GOT3 (cell line): ENCODE results near the gene FLRT3.

ENCODE experiments used
- DNase-seq: peaks from one replicate; lab custom pipeline; 2025; ENCODE audit warnings: mixed read lengths; lab: John Stamatoyannopoulos, UW

Gene FLRT3

DNA sequence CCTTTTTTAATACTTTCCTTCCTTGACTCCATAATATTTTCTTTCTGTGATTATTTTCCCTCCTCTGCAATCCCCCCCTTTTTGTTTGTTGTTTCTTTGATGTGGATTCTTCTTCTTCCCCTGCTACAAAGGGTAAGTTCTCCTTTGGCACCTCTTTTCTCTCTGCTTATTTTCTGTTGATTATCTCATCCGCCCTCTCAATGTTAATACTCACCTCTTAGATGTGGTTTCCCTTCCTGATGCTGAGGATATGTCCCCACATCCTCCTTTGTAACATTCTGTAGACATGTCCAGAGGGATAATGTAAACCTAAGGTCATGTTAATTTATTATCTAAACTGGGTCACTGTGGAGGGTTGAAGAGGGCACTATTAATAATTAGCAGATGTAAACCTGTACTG is 17.7 kb downstream of the FLRT3 start:
- DNase-seq = no peak

GRCh38 chr20:14313341-14314020 is 23.9 kb downstream of the FLRT3 start:
- DNase-seq = no peak

DNA sequence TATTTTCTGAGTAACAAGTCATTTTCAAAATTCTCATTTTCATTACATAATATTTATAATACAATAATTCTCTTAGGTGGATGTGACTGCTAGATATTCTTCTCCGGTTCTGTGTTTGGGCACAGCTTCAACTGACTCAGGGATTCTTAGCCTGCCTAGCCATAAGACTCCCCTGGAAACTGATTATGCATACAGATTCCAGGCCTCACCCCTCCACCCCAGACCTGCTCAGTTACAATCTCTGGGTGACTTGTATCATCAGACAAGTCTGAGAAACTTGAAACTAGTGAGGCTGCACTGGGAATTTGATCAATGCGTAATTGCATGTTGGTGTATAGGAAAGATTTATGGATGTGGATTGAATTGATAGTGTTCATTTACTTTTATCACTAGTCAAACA is 25.4 kb downstream of the FLRT3 start:
- no peak for DNase-seq

DNA sequence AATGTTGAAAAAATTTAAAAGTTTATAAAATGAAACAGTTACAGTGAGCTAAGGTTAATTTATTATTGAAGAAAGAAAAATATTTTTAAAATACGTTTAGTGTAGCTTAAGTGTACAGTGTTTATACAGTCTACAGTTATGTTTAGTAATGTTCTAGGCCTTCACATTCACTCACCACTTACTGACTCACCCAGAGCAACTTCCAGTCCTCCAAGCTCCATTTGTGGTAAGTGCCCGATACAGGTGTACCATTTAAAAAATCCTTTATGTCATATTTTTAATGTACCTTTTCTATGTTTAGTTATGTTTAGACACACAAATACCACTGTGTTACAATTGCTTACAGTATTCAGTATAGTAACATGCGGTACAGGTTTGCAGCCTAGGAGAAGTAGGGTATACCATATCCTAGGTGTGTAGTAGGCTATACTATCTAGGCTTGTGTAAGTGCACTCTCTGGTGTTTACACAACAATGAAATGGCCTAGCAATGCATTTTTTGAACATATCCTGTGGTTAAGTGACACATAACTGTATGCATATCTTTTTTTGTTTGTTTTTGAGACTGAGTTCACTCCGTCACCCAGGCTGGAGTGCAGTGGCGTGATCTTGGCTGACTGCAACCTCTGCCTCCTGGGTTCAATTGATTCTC is 26.3 kb downstream of the FLRT3 start:
- DNase-seq = no peak

DNA sequence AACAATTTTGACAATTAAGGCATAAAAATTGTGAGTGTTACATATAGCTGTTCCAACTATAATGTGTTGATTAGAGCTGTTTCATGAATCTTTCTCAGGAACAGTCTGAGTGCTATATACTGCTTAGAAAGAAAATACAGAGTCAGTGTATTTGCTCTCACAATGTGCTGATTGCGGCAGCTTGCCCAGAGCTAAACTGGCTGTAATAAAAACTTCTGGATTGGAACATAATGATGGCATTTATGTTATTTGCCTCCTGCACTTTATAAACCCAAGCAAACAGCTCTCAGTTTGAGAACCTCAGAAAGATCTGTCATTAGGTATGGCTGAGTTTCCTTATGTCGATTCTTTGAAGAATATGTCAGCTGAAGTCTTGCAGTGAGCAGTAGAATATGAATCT is 29.5 kb downstream of the FLRT3 start:
- DNase-seq = no peak

GRCh38 chr20:14304472-14304871 is 32.9 kb downstream of the FLRT3 start:
- DNase-seq = no peak

DNA sequence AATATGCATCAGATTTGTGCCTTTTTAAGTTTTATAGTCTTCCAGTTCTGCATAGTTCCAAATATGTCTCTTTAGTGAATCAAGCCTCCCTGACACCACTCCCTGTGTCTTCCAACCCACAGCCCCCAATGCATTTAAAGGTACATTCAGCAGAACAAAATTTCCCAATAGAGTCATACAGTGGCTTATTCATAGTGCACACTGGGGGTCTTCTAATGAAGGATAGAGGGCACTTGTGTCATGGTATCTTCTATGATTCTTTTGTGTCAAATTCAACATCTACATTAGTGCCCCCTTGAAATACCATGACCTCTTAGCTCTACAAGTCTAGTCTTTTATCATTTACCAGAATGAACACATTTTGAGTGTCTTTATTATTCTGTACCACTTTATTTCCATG is 33.8 kb downstream of the FLRT3 start:
- DNase-seq = no peak

DNA sequence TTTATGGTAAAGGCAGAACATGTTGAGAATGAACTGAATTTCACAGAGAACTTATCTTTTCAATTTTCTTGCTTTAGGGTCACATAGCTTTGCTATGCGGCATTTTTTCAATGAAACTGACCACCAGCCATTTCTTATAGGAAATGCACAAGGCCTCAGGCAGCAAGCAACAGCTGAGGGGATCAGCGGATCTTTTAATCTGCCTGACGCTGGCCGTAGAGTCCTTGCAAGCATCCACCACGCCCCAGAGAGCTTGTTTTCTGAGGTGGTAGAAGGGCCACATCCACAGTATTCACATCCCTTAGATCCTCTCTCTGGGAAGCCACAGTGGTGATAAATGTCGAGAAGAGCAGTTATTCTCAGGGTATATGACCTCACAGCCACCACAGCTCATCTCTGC is 34.3 kb downstream of the FLRT3 start:
- no peak for DNase-seq

- no peak for DNase-seq
These were observed 37.6 kb downstream of the FLRT3 start for GRCh38 chr20:14299831-14300230.

DNA sequence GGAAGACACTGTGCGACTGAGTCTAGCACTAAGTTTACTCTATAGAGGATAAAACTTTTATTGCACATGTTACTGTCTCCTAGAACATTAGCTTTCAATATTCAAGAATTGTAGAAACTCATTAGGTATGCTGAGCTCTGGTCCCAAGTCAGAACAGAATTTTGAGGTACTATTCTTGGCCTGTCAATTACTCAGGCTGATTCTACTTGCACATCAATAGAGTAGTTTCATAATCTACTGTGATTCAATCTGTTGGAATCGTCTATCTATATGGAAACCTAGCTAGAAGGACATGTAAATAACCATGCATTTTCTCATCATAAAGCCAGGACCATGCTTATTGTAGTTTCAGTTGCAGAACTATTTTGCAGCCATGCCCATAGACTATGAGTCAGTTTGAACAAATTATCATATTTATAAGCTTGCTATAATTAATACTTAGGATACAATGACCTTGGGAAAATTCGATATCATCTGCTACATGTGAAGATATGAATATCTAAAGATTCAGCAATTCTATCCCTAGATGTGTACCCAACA is 41.6 kb downstream of the FLRT3 start:
- DNase-seq = no peak

GRCh38 chr20:14295238-14295637 is 42.2 kb downstream of the FLRT3 start:
- DNase-seq = no peak

DNA sequence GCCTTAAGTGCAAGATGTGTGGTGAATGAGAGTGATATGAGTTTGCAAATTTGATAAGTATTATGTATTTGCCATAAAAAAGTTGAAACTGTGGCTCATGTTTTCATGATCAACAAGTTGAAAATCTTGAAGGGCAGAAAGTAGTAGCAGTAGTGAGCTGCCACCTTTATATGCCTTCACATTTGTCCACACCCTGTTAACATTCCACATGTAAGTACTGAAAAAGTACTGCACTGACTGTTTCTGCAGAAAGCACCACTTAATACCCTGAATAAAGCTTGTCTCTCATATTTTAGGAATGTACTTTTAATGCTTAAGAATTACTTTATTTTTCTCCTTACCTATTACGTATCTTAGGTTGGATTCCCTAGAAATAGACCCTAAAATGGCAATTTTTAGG is 45.9 kb downstream of the FLRT3 start:
- no peak for DNase-seq

GRCh38 chr20:14288341-14289330 is 48.8 kb downstream of the FLRT3 start:
- no peak for DNase-seq

DNA sequence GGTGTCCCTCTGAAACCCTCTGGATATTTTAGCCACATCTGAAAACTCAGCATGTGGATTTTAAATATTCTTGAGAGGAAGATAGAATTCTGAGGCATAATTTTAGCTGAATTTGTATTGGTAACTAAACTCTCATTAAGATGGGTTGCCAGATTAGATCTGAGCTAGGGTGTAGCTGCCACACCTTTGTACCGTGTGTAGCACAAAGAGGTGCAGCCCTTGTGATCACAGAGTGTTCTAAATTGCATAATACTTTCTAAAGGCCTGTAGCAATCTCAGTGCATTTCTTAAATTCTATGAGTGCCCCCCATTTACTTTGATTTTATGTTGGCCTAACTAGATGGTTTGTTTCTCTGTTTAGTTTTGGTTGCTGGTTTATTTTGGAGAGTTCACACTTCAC is 53.0 kb downstream of the FLRT3 start:
- DNase-seq = no peak

DNA sequence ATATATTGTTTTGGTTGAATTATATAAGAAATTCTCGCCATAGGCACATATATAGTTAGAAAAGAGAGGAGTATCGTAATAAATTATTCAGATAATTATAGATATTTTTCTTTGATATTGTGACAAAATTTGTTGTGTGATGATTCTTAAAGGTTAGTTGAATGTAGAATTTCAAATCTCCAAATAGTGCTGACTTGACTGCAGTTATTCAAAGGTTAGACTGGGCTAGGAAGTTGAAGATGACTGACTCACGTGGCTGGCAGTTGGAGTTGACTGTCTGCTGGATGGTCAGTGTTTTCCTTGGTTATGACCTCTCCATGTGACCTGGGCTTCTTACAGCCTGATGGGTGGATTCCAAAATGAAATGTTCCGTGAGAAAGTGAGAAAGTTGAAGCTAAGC is 55.3 kb downstream of the FLRT3 start:
- no peak for DNase-seq
